Measurements from ENCODE around the gene AIF1.

GRCh38 chr6:31629014-31629413, 14.0 kb downstream of the AIF1 start:
- TF ChIP-seq CTCF (IDR thresholded peaks at IDR 0.05; ENCODE audit: low read depth, low read length, poor library complexity, severe bottlenecking) (no peak), EZH2phosphoT487 (IDR thresholded peaks at IDR 0.05; ENCODE audit: borderline replicate concordance, low read length) (no peak)

Measured in DOHH2 (cell line).